H9 (cell line): ENCODE measurements around the gene PGBD5. TPM values are rescaled to one million over a fixed set of nuclear protein-coding genes. Genes with fewer than 3 reads are reported as not detected.

Source experiments
- DNase-seq: peaks from one replicate; pipeline ENCODE4 v3.0.0-alpha.2; 2017
- H2AFZ ChIP-seq: one replicate; pipeline ENCODE4 v1.6.1; 2013; ENCODE audit warnings: mild to moderate bottlenecking, low read length, control low read depth, moderate library complexity
- H2AK5ac ChIP-seq: 2 replicates; pipeline ENCODE4 v1.6.1; 2013; ENCODE audit warnings: low read length, control low read depth, mixed read lengths; ENCODE audit not compliant: insufficient read length
- H2BK120ac ChIP-seq: one replicate; pipeline ENCODE4 v1.6.1; 2013; ENCODE audit warnings: low read depth, mild to moderate bottlenecking, low read length, control low read depth, inconsistent platforms; ENCODE audit not compliant: poor library complexity, severe bottlenecking
- H2BK12ac ChIP-seq: 2 replicates; pipeline ENCODE4 v1.6.1; 2013; ENCODE audit warnings: low read length, control low read depth, mixed read lengths, low read depth; ENCODE audit not compliant: insufficient read length
- H2BK15ac ChIP-seq: 2 replicates; pipeline ENCODE4 v1.6.1; 2013; ENCODE audit warnings: low read depth, low read length, control low read depth
- H2BK20ac ChIP-seq: one replicate; pipeline ENCODE4 v1.6.1; 2013; ENCODE audit warnings: low read depth, mild to moderate bottlenecking, low read length, control low read depth, inconsistent platforms; ENCODE audit not compliant: poor library complexity, severe bottlenecking
- H2BK5ac ChIP-seq: 2 replicates; pipeline ENCODE4 v1.6.1; 2013; ENCODE audit warnings: low read length, control low read depth, mixed read lengths; ENCODE audit not compliant: insufficient read length
- H3K14ac ChIP-seq: 2 replicates; pipeline ENCODE4 v1.6.1; 2013; ENCODE audit warnings: low read length, control low read depth; ENCODE audit not compliant: insufficient read depth
- H3K18ac ChIP-seq: 2 replicates; pipeline ENCODE4 v1.6.1; 2013; ENCODE audit warnings: low read depth, mild to moderate bottlenecking, mixed read lengths, low read length, control low read depth; ENCODE audit not compliant: insufficient read length
- H3K23ac ChIP-seq: 2 replicates; pipeline ENCODE4 v1.6.1; 2013; ENCODE audit warnings: low read length, control low read depth, mixed read lengths, low read depth; ENCODE audit not compliant: insufficient read length
- H3K23me2 ChIP-seq: 2 replicates; pipeline ENCODE4 v1.6.1; 2013; ENCODE audit warnings: low read depth, mild to moderate bottlenecking, mixed read lengths, low read length, control low read depth; ENCODE audit not compliant: insufficient read length, poor library complexity, severe bottlenecking
- H3K27ac ChIP-seq: 2 replicates; pipeline ENCODE4 v1.5.1; 2013; ENCODE audit warnings: low read length, control low read depth, mixed read lengths, low read depth; ENCODE audit not compliant: insufficient read length
- H3K27me3 ChIP-seq: 2 replicates; pipeline ENCODE4 v1.6.1; 2013; ENCODE audit warnings: low read length, control low read depth, inconsistent platforms; ENCODE audit not compliant: insufficient read depth
- H3K4ac ChIP-seq: 2 replicates; pipeline ENCODE4 v1.6.1; 2013; ENCODE audit warnings: low read depth, mild to moderate bottlenecking, control low read depth, inconsistent platforms, low read length, moderate library complexity
- H3K4me1 ChIP-seq: 2 replicates; pipeline ENCODE4 v1.6.1; 2013; ENCODE audit warnings: low read length, control low read depth, inconsistent platforms; ENCODE audit not compliant: insufficient read depth
- H3K4me2 ChIP-seq: 2 replicates; pipeline ENCODE4 v1.6.1; 2013; ENCODE audit warnings: low read length, control low read depth, mixed read lengths; ENCODE audit not compliant: insufficient read length, insufficient read depth
- H3K56ac ChIP-seq: 2 replicates; pipeline ENCODE4 v1.6.1; 2013; ENCODE audit warnings: low read depth, mild to moderate bottlenecking, mixed read lengths, low read length, control low read depth; ENCODE audit not compliant: insufficient read length
- H3K79me1 ChIP-seq: 2 replicates; pipeline ENCODE4 v1.6.1; 2013; ENCODE audit warnings: low read depth, mild to moderate bottlenecking, moderate library complexity, low read length, control low read depth, inconsistent platforms; ENCODE audit not compliant: insufficient read depth, poor library complexity, severe bottlenecking
- H3K79me2 ChIP-seq: 2 replicates; pipeline ENCODE4 v1.6.1; 2013; ENCODE audit warnings: low read length, control low read depth, inconsistent platforms; ENCODE audit not compliant: insufficient read depth
- H3K9ac ChIP-seq: 2 replicates; pipeline ENCODE4 v1.6.1; 2013; ENCODE audit warnings: low read length, control low read depth, mixed read lengths; ENCODE audit not compliant: insufficient read length; ENCODE audit errors: extremely low read depth
- H3K9me3 ChIP-seq: one replicate; pipeline ENCODE4 v1.6.1; 2013; ENCODE audit warnings: low read depth, low read length, inconsistent platforms; ENCODE audit not compliant: control insufficient read depth
- H3T11ph ChIP-seq: one replicate; pipeline ENCODE4 v1.6.1; 2013; ENCODE audit warnings: mild to moderate bottlenecking, low read length, control low read depth, inconsistent platforms
- H4K20me1 ChIP-seq: one replicate; pipeline ENCODE4 v1.6.1; 2013; ENCODE audit not compliant: control insufficient read depth, insufficient read length, insufficient read depth
- H4K5ac ChIP-seq: 2 replicates; pipeline ENCODE4 v1.6.1; 2013; ENCODE audit warnings: low read depth, mild to moderate bottlenecking, mixed read lengths, low read length, control low read depth; ENCODE audit not compliant: insufficient read length
- H4K8ac ChIP-seq: replicated peaks from 2 replicates; pipeline ENCODE4 v1.6.1; 2013; ENCODE audit warnings: low read length, control low read depth, mixed read lengths, low read depth; ENCODE audit not compliant: insufficient read length
- H4K91ac ChIP-seq: 2 replicates; pipeline ENCODE4 v1.6.1; 2013; ENCODE audit warnings: low read depth, mild to moderate bottlenecking, moderate library complexity, mixed read lengths, low read length, control low read depth; ENCODE audit not compliant: insufficient read length
- H3K27ac Mint-ChIP-seq, 3 experiments: 2 replicates in 2 of 3; 3 replicates in 1 of 3; pipeline ENCODE4 v1.8.0; 2020 to 2021; ENCODE audit warnings: mixed read lengths in 3 of 3, mild to moderate bottlenecking in 1 of 3, moderate library complexity in 1 of 3
- H3K27me3 Mint-ChIP-seq: 2 replicates; pipeline ENCODE4 v1.8.0; 2021; ENCODE audit warnings: low read depth, mild to moderate bottlenecking, moderate library complexity, mixed read lengths
- H3K36me3 Mint-ChIP-seq, 3 experiments: 2 replicates in 2 of 3; 3 replicates in 1 of 3; pipeline ENCODE4 v1.8.0; 2020 to 2021; ENCODE audit warnings: low read depth in 3 of 3, mixed read lengths in 3 of 3; ENCODE audit not compliant: insufficient read depth in 1 of 3
- H3K4me1 Mint-ChIP-seq, 2 experiments: 2 replicates each; pipeline ENCODE4 v1.8.0; 2020; ENCODE audit warnings: mixed read lengths in 2 of 2
- H3K4me3 Mint-ChIP-seq, 2 experiments: 2 replicates in 1 of 2; 3 replicates in 1 of 2; pipeline ENCODE4 v1.8.0; 2020 to 2021; ENCODE audit warnings: mild to moderate bottlenecking in 2 of 2, mixed read lengths in 2 of 2, moderate library complexity in 1 of 2
- H3K9me3 Mint-ChIP-seq, 2 experiments: 2 replicates in 1 of 2; 3 replicates in 1 of 2; pipeline ENCODE4 v1.8.0; 2020; ENCODE audit warnings: mild to moderate bottlenecking in 2 of 2, mixed read lengths in 2 of 2, moderate library complexity in 1 of 2
- CTCF ChIP-seq: fragments of 200-600 bp; sonication (generic); conservative IDR thresholded peaks from 3 replicates; pipeline ENCODE4 v1.8.0; 2021; ENCODE audit warnings: antibody characterized with exemption, mild to moderate bottlenecking
- WGBS: extraction: QIAGEN DNeasy Blood & Tissue Kit; methylation state at CpG from one replicate; pipeline ENCODE4 v1.1.7; 2013; ENCODE audit warnings: missing lambda C conversion rate, low lambda C conversion rate, mixed read lengths; ENCODE audit not compliant: insufficient read length; ENCODE audit errors: extremely low coverage; 5-methylcytosine and 5-hydroxymethylcytosine counted together
- total RNA-seq: library from RNA; stranded (reverse); gene quantifications from 2 replicates; pipeline ENCODE4 v1.2.1, GENCODE V29; 2021

The PGBD5 gene
- total RNA-seq, 1 experiment from 2014 or later: 19.1 TPM

- no peaks in the 10 kb centered on the region for H3K27me3 ChIP-seq
- H2BK12ac ChIP-seq: no peak overlapping the region
- no peaks in the 10 kb centered on the region for H3K9me3 ChIP-seq
- H3K4me3 Mint-ChIP-seq: no peak overlapping the region
- H2AFZ ChIP-seq: no peak overlapping the region
- H3K27me3 Mint-ChIP-seq: no peaks in the 10 kb centered on the region
- H2BK20ac ChIP-seq: no peak overlapping the region
- H3K14ac ChIP-seq: no peak overlapping the region
- no CpG with 5 or more reads among the region's 24 CpGs for WGBS
- H4K8ac ChIP-seq: no peak overlapping the region
- no peak overlapping the region for H3K4ac ChIP-seq
- no peaks in the 10 kb centered on the region for H3K79me2 ChIP-seq
- no peak overlapping the region for H2BK15ac ChIP-seq
- H2BK120ac ChIP-seq: no peak overlapping the region
- no peak overlapping the region for H2BK5ac ChIP-seq
- H3K4me2 ChIP-seq: no peak overlapping the region
- H3K4me1 ChIP-seq: peaks cover 4% of the 10 kb centered on the region; the same call in 1 of the 2 replicates
- H2AK5ac ChIP-seq: no peak overlapping the region
- H3T11ph ChIP-seq: no peak overlapping the region
- H3K4me1 Mint-ChIP-seq: peaks cover 29 to 33% of the 10 kb centered on the region in 2 experiments
- no peaks in the 10 kb centered on the region for H3K9me3 Mint-ChIP-seq
- H4K20me1 ChIP-seq: no peaks in the 10 kb centered on the region
- no peak overlapping the region; a peak in 1 of 7 replicates for H3K27ac Mint-ChIP-seq
- no peak overlapping the region for H3K9ac ChIP-seq
- no peak overlapping the region for H3K18ac ChIP-seq
- H3K36me3 Mint-ChIP-seq: peaks cover 9 to 15% (median 15%) of the 10 kb centered on the region in 3 experiments; a peak in 6 of 7 replicates
- no peak overlapping the region for H4K5ac ChIP-seq
- no peak overlapping the region for H3K56ac ChIP-seq
- H3K23me2 ChIP-seq: no peaks in the 10 kb centered on the region
- H3K79me1 ChIP-seq: no peaks in the 10 kb centered on the region
- H3K27ac ChIP-seq: no peak overlapping the region
- no peak overlapping the region for H3K23ac ChIP-seq
- H4K91ac ChIP-seq: no peak overlapping the region
- no peak for DNase-seq
- TF ChIP-seq CTCF: no peak
These were observed 146.6 kb downstream of the PGBD5 start for GRCh38 chr1:230279583-230279945.
